HepG2 (cell line): Measurements from ENCODE around the gene ENC1. TPM values are rescaled to one million over a fixed set of nuclear protein-coding genes. Genes with fewer than 3 reads are reported as not detected.

ENCODE experiments used
- AGO2 ChIP-seq: fragments of 200-400 bp; formaldehyde crosslinking; optimal IDR thresholded peaks from 2 replicates; pipeline ENCODE3; 2017; ENCODE audit warnings: mild to moderate bottlenecking, low read depth, low read length, moderate library complexity
- ATF6 ChIP-seq: sonication (generic); formaldehyde crosslinking; conservative IDR thresholded peaks from 2 replicates; pipeline ENCODE4 v1.4.0; 2020; ENCODE audit warnings: missing genetic modification reagents
- BORCS8-MEF2B ChIP-seq: sonication (generic); formaldehyde crosslinking; IDR thresholded peaks from 2 replicates; pipeline ENCODE4 v1.8.0; 2022; ENCODE audit warnings: mild to moderate bottlenecking, missing genetic modification reagents
- FUBP1 ChIP-seq: sonication (generic); formaldehyde crosslinking; IDR thresholded peaks from 2 replicates; pipeline ENCODE4 v1.5.1; 2020; ENCODE audit warnings: missing genetic modification reagents, mild to moderate bottlenecking, borderline replicate concordance
- HNF4A ChIP-seq: sonication (generic); formaldehyde crosslinking; IDR thresholded peaks from 2 replicates; pipeline ENCODE4 v1.4.0; 2020; ENCODE audit warnings: missing genetic modification reagents
- PATZ1 ChIP-seq: sonication (generic); formaldehyde crosslinking; IDR thresholded peaks from 2 replicates; pipeline ENCODE4 v1.4.0; 2020; ENCODE audit warnings: missing genetic modification reagents
- RBAK ChIP-seq: sonication (generic); formaldehyde crosslinking; IDR thresholded peaks from 2 replicates; pipeline ENCODE4 v1.5.1; 2020; ENCODE audit warnings: mild to moderate bottlenecking, missing genetic modification reagents
- SIX1 ChIP-seq: sonication (generic); formaldehyde crosslinking; IDR thresholded peaks from 2 replicates; pipeline ENCODE4 v1.4.0; 2020; ENCODE audit warnings: missing genetic modification reagents, borderline replicate concordance
- STAT5B ChIP-seq: sonication (generic); formaldehyde crosslinking; IDR thresholded peaks from 2 replicates; pipeline ENCODE4 v1.4.0; 2020; ENCODE audit warnings: missing genetic modification reagents
- ZBTB2 ChIP-seq: sonication (generic); formaldehyde crosslinking; IDR thresholded peaks from 2 replicates; pipeline ENCODE4 v1.8.0; 2022; ENCODE audit warnings: low read depth, missing genetic modification reagents
- ZNF274 ChIP-seq: sonication (generic); formaldehyde crosslinking; IDR thresholded peaks from 2 replicates; pipeline ENCODE4 v1.5.1; 2020; ENCODE audit warnings: mild to moderate bottlenecking, missing genetic modification reagents
- ZNF292 ChIP-seq: sonication (generic); formaldehyde crosslinking; IDR thresholded peaks from 2 replicates; pipeline ENCODE4 v1.8.1; 2022; ENCODE audit warnings: mild to moderate bottlenecking, low read depth, missing genetic modification reagents, borderline replicate concordance
- ZNF567 ChIP-seq: sonication (generic); formaldehyde crosslinking; IDR thresholded peaks from 2 replicates; pipeline ENCODE4 v1.8.1; 2023; ENCODE audit warnings: mild to moderate bottlenecking, missing genetic modification reagents, borderline replicate concordance
- ZNF576 ChIP-seq: sonication (generic); formaldehyde crosslinking; IDR thresholded peaks from 2 replicates; pipeline ENCODE4 v1.4.0; 2020; ENCODE audit warnings: mild to moderate bottlenecking, missing genetic modification reagents
- ZNF687 ChIP-seq: sonication (generic); formaldehyde crosslinking; IDR thresholded peaks from 2 replicates; pipeline ENCODE4 v1.5.1; 2020; ENCODE audit warnings: mild to moderate bottlenecking, missing genetic modification reagents, moderate library complexity
- ZNF7 ChIP-seq: IDR thresholded peaks from 2 replicates; pipeline ENCODE4 v1.6.1; 2016; ENCODE audit warnings: missing biosample characterization, missing genetic modification reagents
- ZNF713 ChIP-seq: sonication (generic); formaldehyde crosslinking; IDR thresholded peaks from 2 replicates; pipeline ENCODE4 v1.4.0; 2020; ENCODE audit warnings: mild to moderate bottlenecking, missing genetic modification reagents
- polyA plus RNA-seq, 8 experiments: library from polyadenylated mRNA; depleted of rRNA in 3 of 8; stranded (reverse) in 7 of 8; unstranded in 1 of 8; fragments of >200 nt; fragmentation: Illumina TruSeq in 4 of 8; extraction: Trizol in 4 of 8; gene quantifications; 2 replicates each; pipeline versions ENCODE4 v1.2.1 to v1.2.3, GENCODE V29; 2011 to 2016; ENCODE audit warnings: low read depth in 4 of 8, missing spikeins in 1 of 8, mixed read lengths in 1 of 8; ENCODE audit not compliant: insufficient read depth in 1 of 8
- total RNA-seq, 5 experiments: library from RNA; depleted of rRNA; stranded (reverse); fragments of >200 nt; fragmentation: Illumina TruSeq; extraction: Trizol; gene quantifications; 2 replicates each; pipeline ENCODE4 v1.2.3, GENCODE V29; 2016; ENCODE audit warnings: low read depth in 1 of 5

The ENC1 gene
- total and polyA plus RNA-seq, 2 of the 13 experiments (the other 11 are each of a cell fraction or from before 2014, with no cell fraction given), result 63.8 to 64.4 TPM

GRCh38 chr5:74670396-74671038, 30.0 kb upstream of the ENC1 start (continued):
- no peak for TF ChIP-seq ATF6 (CRISPR knock-in tag)
- TF ChIP-seq ZNF292 (CRISPR knock-in tag), result peak; percentile 91
- peak; percentile 26; the same call in 1 of the 2 replicates for TF ChIP-seq PATZ1 (CRISPR knock-in tag)
- TF ChIP-seq ZNF713 (CRISPR knock-in tag), result no peak
- TF ChIP-seq BORCS8-MEF2B, result no peak
- TF ChIP-seq AGO2, result no peak
- TF ChIP-seq ZNF567 (CRISPR knock-in tag), result no peak
- TF ChIP-seq STAT5B (CRISPR knock-in tag), result no peak
- TF ChIP-seq HNF4A (CRISPR knock-in tag), result peak; percentile 32; the same call in 1 of the 2 replicates
- TF ChIP-seq ZNF7 (CRISPR knock-in tag), result no peak
- TF ChIP-seq ZNF576 (CRISPR knock-in tag), result no peak
- TF ChIP-seq ZBTB2, result no peak
- peak; percentile 57 for TF ChIP-seq ZNF687 (CRISPR knock-in tag)
- no peak for TF ChIP-seq FUBP1 (CRISPR knock-in tag)
- no peak for TF ChIP-seq SIX1
- no peak for TF ChIP-seq ZNF274 (CRISPR knock-in tag)
- TF ChIP-seq RBAK (CRISPR knock-in tag), result no peak
